Raji (cell line): ENCODE results near the gene KLHDC10.

Source experiments
- POLR2A ChIP-seq: IDR thresholded peaks from 2 replicates; pipeline ENCODE4 v1.6.1; 2011; ENCODE audit warnings: low read depth, low read length, control low read depth; ENCODE audit not compliant: insufficient read depth

Gene KLHDC10

DNA sequence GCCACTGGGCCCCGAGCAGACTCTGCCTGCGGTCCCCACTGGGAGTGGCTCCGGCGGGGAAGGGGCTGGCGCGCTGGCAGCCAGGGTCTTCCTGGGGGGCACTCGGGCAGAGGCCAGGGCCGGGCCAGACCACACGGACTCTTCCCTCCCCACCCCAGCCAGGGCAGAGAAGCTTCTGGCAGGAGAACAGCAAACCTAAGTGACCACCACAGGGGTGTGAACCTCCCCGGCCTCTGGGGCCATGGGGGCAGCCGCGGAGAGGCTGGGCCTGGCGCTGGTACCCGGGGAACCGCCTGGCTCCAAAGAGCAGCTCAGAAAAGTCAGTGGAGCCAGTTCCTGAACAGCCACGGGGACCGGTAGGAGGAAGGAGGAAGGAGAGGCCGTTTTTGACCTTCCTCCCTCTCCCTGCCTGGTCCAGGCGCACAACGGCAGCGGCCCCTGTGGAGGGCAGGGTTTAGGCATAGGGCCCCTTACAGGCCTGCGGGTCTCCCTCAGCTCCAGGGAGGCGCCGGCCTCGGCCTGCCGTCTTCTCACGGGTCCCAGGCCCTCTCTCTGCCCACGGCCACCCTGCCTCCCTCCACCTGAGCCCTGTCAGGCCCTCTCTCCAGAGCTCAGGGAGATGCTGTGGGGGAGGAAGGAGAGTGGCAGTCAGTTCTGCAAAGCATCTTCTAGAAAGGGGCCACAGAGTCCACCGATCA, 83.0 kb downstream of the KLHDC10 start:
- no peak for TF ChIP-seq POLR2A

GRCh38 chr7:130154131-130154500, 83.8 kb downstream of the KLHDC10 start:
- no peak for TF ChIP-seq POLR2A

- no peak for TF ChIP-seq POLR2A
Measured at GRCh38 chr7:130154501-130155317, 84.4 kb downstream of the KLHDC10 start.

DNA sequence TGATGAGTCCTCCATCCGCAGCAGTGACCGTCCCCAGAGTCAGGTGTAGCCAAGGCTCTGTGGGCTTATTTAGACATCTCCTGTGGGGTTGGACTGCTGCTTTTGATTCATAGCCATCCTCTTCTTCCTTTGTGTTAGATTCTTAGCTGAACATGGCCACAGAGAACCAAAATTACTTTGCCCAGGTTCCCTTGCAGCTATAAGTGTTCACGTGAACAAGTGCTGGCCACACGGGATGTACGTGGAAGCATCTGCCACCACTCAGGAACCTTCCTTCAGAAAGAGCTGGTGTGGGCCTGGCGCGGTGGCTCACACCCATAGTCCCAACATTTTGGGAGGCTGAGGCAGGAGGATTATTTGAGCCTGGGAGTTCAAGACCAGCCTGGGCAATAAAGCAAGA, 85.8 kb downstream of the KLHDC10 start:
- no peak for TF ChIP-seq POLR2A

DNA sequence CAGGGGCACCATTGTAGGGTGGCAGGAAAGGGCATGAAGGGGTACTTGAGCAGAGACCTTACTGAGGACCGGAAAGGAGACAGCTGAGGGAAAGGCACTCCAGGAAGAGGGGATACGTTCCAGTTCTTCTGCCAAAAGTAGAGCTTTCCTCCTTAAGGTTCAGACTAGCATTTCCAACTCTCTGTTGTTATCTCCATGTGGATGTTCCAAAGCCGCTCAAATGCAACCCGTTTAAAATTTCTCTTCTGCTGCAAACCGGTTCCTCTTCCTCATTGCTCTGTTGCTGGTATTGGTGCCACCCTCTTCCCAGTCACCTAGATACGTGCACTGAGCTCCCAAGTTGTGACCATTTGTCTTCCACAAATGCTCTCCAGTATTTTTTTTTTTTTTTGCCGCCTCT, 87.4 kb downstream of the KLHDC10 start:
- no peak for TF ChIP-seq POLR2A

- no peak for TF ChIP-seq POLR2A
Measured at GRCh38 chr7:130160023-130160422, 89.7 kb downstream of the KLHDC10 start.

- TF ChIP-seq POLR2A, result no peak
Measured at GRCh38 chr7:130160455-130160854, 90.1 kb downstream of the KLHDC10 start.

DNA sequence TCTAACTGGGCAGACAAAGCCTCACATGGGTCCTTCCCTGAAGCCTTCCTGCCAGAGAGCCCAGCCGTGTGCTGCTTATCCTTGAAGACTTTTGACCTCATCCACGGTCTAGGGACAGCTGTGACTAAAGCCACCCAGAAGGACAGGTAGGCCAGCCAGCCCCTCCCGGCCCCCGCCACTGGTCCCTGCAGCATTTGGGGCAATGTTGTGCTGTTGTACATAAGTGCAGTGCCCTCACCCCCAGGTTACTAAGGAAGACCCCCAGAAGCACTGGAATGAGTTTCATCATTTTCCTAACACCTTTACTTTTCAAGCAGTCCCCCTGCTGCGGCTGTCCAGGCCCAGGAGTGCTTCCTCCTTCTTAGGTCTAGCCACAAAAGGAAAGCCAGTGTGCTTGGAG, 91.9 kb downstream of the KLHDC10 start:
- TF ChIP-seq POLR2A, result no peak

DNA sequence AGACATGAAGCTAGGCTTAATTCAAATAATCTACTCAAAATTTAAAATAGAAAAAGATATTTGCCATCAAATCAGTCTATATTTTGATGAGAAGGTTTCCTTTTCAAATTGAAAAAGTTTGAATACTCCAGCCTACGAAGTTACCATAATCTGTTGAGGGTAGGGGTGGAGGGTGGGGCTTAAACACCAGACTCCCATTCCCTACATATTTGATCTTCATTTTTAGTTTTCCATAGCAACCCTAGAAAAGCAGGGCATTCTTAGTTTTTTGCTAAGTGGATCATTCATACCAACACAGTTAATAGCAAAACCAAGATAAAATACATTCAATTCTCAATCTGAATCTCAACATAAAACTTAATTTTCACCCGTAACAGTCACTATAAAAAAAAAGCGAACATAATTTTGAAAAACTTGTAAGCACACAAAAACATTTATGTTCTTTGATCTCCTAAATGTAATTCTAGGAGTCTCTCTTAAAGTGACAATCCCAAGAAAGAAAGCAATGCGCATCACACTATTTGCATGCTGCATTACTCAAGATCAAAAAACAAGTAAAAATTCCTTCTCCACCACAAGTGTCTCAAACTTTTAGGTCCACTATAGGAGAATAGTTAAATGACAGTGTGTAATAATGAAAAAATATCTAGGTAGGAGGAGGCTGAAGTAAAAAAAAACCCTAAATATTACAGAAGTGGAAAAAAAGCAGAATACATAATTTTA, 104.1 kb downstream of the KLHDC10 start:
- TF ChIP-seq POLR2A, result no peak

DNA sequence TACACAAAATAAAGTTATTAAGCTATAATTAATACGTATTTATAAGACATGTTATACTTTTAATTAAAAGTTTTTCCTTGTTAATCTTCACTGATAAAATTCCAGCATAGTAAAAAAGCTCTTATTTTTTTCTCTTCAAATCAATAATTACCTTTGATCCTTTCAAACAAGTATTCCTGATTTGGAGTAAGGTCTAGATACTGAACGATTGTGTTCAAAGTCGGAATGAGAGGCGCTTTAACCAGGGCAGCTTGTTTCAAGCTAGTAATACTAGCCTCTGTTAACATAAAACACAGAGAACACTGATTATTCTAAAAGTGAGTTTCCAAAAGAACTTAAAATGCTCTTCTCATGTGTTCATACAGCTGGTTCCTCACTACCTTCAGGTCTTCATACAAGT, 107.9 kb downstream of the KLHDC10 start:
- no peak for TF ChIP-seq POLR2A

- no peak for TF ChIP-seq POLR2A
Measured at GRCh38 chr7:130179631-130180030, 109.3 kb downstream of the KLHDC10 start.

DNA sequence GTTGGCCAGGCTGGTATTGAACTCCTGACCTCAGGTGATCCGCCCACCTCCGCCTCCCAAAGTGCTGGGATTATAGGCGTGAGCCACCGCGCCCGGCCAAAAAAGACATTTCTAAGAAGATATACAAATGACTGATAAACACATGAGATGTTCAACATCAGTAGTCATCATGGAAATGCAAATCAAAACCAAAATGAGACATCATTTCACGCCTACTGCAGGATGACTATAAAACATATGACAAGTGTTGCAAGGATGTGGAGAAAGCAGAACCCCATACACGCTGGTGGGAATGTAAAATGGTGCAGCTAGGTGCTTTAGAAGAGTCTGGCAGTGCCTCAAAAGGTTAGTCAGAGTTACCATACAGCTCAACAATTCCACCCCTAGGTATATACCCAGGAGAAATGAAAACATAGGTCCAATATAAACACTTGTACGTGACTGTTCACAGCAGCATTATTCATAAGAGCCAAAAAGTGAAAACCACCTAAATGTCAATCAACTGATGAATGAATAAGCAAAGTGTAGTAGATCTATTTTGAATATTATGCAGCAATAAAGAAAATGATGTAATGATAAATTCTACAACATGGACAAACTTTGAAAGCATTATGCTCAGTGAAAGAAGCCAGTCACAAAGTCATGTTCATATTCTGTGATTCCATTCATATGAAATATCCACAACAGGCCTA, 110.4 kb downstream of the KLHDC10 start:
- no peak for TF ChIP-seq POLR2A

GRCh38 chr7:130181263-130181605, 110.9 kb downstream of the KLHDC10 start:
- no peak for TF ChIP-seq POLR2A

- no peak for TF ChIP-seq POLR2A
Measured at GRCh38 chr7:130182990-130183389, 112.7 kb downstream of the KLHDC10 start.
